Amniotic stem cell (primary cell): ENCODE data around the gene AMN1.

ENCODE experiments used
- DNase-seq: peaks from one replicate; lab custom pipeline; 2025; lab: John Stamatoyannopoulos, UW

Gene AMN1

DNA sequence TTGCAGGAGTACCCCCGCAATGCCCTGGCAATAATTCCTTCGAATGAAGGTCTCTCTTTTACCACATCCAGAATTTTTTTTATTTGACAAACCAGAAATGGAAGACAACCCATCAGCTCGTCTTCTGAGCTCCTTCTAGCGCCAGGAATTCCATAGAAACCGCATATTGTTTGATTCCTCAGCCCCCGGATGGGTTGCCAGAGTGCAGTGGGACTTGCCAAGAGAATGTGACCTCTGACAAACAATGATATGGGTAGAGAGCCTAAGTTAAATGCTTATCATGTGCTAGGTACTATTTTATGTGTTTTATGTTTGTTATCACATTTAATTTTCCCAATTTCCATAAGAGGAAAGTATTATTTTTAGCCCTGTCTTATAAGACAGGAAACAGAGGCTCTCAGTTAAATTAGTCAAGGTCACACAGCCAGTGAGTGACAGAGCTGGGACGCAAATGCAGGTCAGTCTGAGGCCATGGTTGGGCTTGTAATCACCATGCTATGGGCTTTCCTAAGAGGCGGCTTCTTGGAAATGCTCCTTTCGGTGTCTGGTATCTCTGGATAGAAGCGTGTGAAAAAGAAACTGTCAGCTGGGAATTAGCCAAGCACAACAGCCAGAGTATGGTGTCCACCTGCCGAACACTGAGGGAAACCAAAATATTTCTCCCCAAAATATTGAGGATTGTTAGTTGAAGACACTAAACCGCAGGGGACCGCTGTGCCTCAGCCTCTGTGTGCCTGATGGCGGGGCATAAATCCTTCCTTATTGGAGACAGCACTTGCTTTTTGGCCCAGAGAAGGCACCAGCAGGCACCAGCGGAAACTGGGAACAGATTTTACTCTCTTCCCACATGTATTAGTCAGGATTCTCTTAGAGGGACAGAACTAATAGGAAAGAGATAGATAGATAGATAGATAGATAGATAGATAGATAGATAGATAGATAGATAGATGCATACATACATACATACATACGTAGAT is 98.8 kb downstream of the AMN1 start:
- DNase-seq, result no peak

DNA sequence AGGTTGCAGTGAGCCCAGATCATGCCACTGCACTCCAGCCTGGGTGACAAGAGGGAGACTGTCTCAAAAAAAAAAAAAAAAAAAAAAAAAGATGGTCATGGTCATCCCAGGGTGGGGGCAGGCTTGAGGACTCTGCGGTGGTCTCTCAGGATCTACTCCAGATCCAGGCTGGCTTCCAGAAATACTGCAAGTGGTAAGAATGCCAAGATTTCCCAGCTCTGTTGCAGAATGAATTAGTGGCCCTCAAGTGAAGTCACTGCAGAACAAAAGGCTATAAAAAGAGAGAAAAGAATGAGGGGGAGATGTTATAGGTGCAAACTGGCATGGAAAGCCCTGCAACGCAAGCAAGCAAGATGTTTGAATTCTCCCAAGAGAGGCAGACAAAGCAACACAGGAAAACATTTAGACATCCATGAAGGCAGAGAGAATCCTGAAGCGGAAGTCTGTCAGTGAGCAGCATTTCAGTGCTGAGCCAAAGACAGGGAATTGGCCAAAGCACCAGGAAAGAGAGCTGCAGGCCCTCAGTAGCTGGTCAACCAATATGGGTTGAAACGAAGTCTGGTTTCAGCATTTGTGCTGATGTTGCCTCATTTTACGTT is 101.3 kb downstream of the AMN1 start:
- DNase-seq, result no peak

DNA sequence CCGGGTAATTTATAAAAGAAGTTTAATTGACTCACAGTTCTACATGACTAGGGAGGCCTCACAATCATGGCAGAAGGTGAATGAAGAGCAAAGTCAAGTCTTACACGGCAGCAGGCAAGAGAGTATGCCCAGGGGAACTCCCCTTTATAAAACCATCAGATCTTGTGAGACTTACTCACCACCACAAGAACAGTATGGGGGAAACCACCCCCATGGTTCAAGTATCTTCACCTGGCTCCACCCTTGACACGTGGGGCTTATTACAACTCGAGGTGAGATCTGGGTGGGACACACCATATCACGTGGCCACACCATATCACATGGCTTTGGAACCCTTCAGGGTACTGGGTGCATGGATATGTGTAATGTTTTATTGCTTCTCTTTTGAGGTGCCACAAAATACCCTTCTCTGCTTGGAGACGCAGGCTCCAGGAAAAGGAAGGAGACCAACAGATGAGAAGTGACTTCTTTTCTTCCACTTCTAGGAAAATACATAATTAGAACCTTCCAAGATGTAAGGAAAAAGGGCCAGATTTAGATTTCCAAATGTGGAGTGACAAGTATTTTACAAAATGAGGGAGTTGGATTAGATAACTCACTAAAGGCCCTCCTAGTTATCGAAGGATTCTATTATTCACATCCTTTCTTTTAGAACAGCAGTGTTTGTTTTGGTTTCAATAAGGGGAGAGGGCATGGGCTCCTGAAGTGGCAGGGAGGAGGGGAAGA is 102.4 kb downstream of the AMN1 start:
- DNase-seq, result no peak

DNA sequence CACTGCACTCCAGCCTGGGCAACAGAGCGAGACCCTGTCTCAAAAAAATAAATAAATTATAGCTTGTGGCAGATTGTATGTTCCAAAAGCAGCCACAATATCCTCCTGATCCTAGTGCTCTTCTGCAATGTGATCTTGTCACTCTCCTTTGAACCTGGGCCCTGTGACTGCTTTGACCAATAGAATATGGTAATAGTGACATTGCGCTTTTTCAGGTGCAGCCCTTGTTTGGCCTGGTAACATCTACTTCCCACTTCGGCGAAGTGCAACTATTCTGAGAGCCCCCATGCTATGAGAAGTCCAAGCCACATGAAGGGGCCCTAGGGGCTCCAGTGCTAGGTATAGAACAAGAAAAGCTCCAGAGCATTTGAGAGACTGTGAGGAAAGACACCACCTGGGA is 106.8 kb downstream of the AMN1 start:
- no peak for DNase-seq
